Prostate gland (tissue), 2 donors: Measurements from ENCODE around the gene ZXDC.

Experiments used
- POLR2A ChIP-seq: fragments of 450-650 bp; IDR thresholded peaks from one replicate; pipeline ENCODE4 v1.6.1; 2016; ENCODE audit warnings: antibody characterized with exemption, mild to moderate bottlenecking
- TF ChIP-seq, protein P1 (sequence below), 4 experiments: fragments of 200-600 bp in 2 of 4; fragments of 450-650 bp in 2 of 4; sonication (generic) in 2 of 4; IDR thresholded peaks; 1 replicate in 3 of 4; 2 replicates in 1 of 4; pipeline ENCODE4 v1.5.1; 2016 to 2019; ENCODE audit warnings: antibody characterized with exemption in 4 of 4, mild to moderate bottlenecking in 2 of 4, moderate library complexity in 2 of 4

DNA sequence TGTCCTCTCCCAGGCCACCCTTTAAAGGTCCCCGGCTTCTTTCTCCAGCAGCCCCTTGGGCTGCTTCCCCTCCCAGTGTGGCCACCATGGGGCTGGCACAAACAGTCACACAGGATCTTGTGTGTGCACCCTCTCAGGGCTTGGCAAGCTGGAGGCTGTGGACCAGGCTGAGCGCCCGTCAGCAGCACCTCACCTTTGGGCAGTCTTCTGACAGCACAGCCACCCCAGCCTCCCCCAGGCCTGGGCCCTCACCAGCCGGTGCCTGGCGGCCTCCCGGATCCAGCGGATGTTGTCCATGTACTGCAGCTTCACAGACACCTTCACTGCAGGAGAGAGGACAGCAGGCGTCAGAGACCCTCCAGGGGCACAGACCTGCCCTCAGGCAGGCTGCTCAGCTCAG, 20.1 kb upstream of the ZXDC start:
- TF ChIP-seq, protein P1, sequence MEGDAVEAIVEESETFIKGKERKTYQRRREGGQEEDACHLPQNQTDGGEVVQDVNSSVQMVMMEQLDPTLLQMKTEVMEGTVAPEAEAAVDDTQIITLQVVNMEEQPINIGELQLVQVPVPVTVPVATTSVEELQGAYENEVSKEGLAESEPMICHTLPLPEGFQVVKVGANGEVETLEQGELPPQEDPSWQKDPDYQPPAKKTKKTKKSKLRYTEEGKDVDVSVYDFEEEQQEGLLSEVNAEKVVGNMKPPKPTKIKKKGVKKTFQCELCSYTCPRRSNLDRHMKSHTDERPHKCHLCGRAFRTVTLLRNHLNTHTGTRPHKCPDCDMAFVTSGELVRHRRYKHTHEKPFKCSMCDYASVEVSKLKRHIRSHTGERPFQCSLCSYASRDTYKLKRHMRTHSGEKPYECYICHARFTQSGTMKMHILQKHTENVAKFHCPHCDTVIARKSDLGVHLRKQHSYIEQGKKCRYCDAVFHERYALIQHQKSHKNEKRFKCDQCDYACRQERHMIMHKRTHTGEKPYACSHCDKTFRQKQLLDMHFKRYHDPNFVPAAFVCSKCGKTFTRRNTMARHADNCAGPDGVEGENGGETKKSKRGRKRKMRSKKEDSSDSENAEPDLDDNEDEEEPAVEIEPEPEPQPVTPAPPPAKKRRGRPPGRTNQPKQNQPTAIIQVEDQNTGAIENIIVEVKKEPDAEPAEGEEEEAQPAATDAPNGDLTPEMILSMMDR (IDR thresholded peaks at IDR 0.05): no peak
- no peak for TF ChIP-seq POLR2A
